ENCODE measurements around the gene GPX2. TPM values are rescaled to one million over a fixed set of nuclear protein-coding genes. Genes with fewer than 3 reads are reported as not detected.

Gene GPX2
- polyA plus RNA-seq, 3 donors, result not detected

DNA sequence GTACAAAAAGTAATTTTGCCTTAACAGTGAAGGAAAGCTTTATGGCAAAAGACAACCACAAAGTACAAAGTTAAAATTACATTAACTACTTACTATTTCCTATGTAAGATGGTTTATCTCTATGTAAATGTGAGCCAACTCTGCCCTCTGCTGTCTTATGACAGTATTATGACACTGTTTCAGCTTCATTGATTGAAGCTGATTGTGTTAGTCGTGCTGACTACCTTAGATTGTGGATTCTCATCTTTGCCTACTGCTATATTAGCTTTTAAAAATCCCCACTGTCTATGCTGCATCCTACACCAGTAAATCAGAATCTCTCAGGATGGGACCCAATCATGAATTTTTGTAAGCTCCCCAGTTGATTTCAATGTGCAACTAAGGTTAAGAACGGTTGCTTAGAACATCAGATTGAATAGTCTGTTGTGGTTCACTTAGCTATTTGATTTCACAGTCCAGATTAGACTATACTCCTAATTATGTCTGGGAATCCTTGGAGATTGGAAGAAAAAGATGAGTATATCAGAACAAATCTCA is 50.6 kb downstream of the GPX2 start:
- TF ChIP-seq, protein P1, sequence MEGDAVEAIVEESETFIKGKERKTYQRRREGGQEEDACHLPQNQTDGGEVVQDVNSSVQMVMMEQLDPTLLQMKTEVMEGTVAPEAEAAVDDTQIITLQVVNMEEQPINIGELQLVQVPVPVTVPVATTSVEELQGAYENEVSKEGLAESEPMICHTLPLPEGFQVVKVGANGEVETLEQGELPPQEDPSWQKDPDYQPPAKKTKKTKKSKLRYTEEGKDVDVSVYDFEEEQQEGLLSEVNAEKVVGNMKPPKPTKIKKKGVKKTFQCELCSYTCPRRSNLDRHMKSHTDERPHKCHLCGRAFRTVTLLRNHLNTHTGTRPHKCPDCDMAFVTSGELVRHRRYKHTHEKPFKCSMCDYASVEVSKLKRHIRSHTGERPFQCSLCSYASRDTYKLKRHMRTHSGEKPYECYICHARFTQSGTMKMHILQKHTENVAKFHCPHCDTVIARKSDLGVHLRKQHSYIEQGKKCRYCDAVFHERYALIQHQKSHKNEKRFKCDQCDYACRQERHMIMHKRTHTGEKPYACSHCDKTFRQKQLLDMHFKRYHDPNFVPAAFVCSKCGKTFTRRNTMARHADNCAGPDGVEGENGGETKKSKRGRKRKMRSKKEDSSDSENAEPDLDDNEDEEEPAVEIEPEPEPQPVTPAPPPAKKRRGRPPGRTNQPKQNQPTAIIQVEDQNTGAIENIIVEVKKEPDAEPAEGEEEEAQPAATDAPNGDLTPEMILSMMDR (IDR thresholded peaks at IDR 0.05), result peak; percentile 69
- H3K27ac ChIP-seq (ENCODE audit: low read depth in 1 of 2, low read length in 2 of 2), result no peak overlapping the region
- H3K4me1 Mint-ChIP-seq, result no peaks in the 10 kb centered on the region
- H3K27ac Mint-ChIP-seq, result no peak overlapping the region
- H3K4me2 ChIP-seq (replicated peaks; ENCODE audit: extremely low read depth, low read length, poor library complexity, severe bottlenecking), result no peak overlapping the region
- H3K27me3 Mint-ChIP-seq (ENCODE audit: low read depth in 3 of 3), result peaks cover 9 to 19% (median 12%) of the 10 kb centered on the region in 3 donors
- H3K4me3 Mint-ChIP-seq, result no peak overlapping the region
- no peaks in the 10 kb centered on the region for H3K79me2 ChIP-seq (ENCODE audit: insufficient read depth, low read length)
- WGBS (ENCODE audit: insufficient coverage), result no CpG with 5 or more reads among the region's 2 CpGs
- intact Hi-C loops (cut with micrococcal nuclease), result loop anchor here (5.0 kb wide), 1 partner anchor 70 kb away; no protein-coding TSS in a partner anchor
- H3K36me3 ChIP-seq (replicated peaks in 1 of 2; ENCODE audit: control insufficient read depth in 1 of 2, insufficient read depth in 2 of 2, low read length in 2 of 2), result no peaks in the 10 kb centered on the region
- H3K4me1 ChIP-seq (ENCODE audit: control insufficient read depth in 1 of 2, insufficient read depth in 2 of 2, low read length in 2 of 2), result no peaks in the 10 kb centered on the region
- no peaks in the 10 kb centered on the region for H4K20me1 ChIP-seq (ENCODE audit: insufficient read depth, low read length)
- peaks cover 0 to 2% (median 0%) of the 10 kb centered on the region in 7 donors for H3K9me3 Mint-ChIP-seq
- no peak overlapping the region for H3K9ac ChIP-seq (ENCODE audit: insufficient read depth, low read length, poor library complexity, severe bottlenecking)
- peaks cover 0 to 9% of the 10 kb centered on the region in 2 donors for H3K27me3 ChIP-seq (ENCODE audit: control insufficient read depth in 2 of 2, insufficient read depth in 2 of 2, low read length in 2 of 2)
- no peaks in the 10 kb centered on the region for H3K9me3 ChIP-seq (replicated peaks in 1 of 2; ENCODE audit: control insufficient read depth in 1 of 2, insufficient read depth in 1 of 2, low read length in 2 of 2)
- H3K4me3 ChIP-seq (replicated peaks in 1 of 3; ENCODE audit: low read depth in 2 of 3, low read length in 3 of 3), result no peak overlapping the region
- DNase-seq, result peak in 2 of 3 donors; percentile 45 to 59
- no peak overlapping the region for H2AFZ ChIP-seq (ENCODE audit: insufficient read depth, low read depth, low read length, poor library complexity, severe bottlenecking)
- no peaks in the 10 kb centered on the region for H3K36me3 Mint-ChIP-seq

DNA sequence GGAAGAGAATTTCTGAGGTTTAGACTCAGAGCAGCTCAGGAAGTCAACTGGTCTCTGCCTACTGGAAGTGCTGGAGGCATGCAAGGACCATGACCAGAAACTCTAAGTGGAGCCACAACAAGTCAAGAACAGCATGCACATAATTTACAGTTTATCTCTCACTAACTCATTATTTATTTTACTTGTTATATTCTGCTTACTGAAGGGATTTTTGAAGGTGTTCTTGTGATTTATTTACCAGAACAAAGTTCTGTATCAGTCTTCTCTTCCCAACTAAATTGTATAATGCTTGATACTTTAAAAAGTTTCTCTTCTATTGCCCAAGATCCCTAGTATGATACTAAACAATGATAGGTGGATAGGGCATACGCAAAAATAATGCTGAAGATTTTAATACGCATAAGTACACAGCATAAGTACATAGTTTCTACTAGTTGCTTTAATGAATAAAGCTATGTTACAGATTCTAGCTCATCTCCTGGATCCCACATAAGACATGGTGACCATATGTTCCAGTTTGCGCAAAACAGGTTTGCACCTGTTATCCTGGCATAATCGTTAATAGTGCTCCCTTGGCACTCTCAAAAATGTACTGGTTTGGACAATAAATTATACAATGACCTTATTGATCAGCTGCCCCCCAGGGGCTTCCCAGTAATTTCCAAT is 51.2 kb downstream of the GPX2 start:
- H3K4me3 ChIP-seq (replicated peaks in 1 of 3; ENCODE audit: low read depth in 2 of 3, low read length in 3 of 3), result no peak overlapping the region
- Mint-ChIP-seq H3K4me1 (no peaks in the 10 kb centered on the region), H3K27ac (no peak overlapping the region), H3K36me3 (no peaks in the 10 kb centered on the region), H3K4me3 (no peak overlapping the region), H3K27me3 (ENCODE audit: low read depth in 3 of 3) (peaks cover 9 to 18% (median 15%) of the 10 kb centered on the region in 3 donors), H3K9me3 (peaks cover 0 to 2% (median 0%) of the 10 kb centered on the region in 7 donors)
- no peaks in the 10 kb centered on the region for H3K36me3 ChIP-seq (replicated peaks in 1 of 2; ENCODE audit: control insufficient read depth in 1 of 2, insufficient read depth in 2 of 2, low read length in 2 of 2)
- H3K4me2 ChIP-seq (replicated peaks; ENCODE audit: extremely low read depth, low read length, poor library complexity, severe bottlenecking), result no peak overlapping the region
- peaks cover 0 to 7% of the 10 kb centered on the region in 2 donors for H3K27me3 ChIP-seq (ENCODE audit: control insufficient read depth in 2 of 2, insufficient read depth in 2 of 2, low read length in 2 of 2)
- TF ChIP-seq, protein P1 (IDR thresholded peaks at IDR 0.05), result no peak
- no peak overlapping the region for H2AFZ ChIP-seq (ENCODE audit: insufficient read depth, low read depth, low read length, poor library complexity, severe bottlenecking)
- no peak overlapping the region for H3K9ac ChIP-seq (ENCODE audit: insufficient read depth, low read length, poor library complexity, severe bottlenecking)
- DNase-seq, result no peak
- H3K79me2 ChIP-seq (ENCODE audit: insufficient read depth, low read length), result no peaks in the 10 kb centered on the region
- H3K27ac ChIP-seq (ENCODE audit: low read depth in 1 of 2, low read length in 2 of 2), result no peak overlapping the region
- no peaks in the 10 kb centered on the region for H3K9me3 ChIP-seq (replicated peaks in 1 of 2; ENCODE audit: control insufficient read depth in 1 of 2, insufficient read depth in 1 of 2, low read length in 2 of 2)
- no peaks in the 10 kb centered on the region for H3K4me1 ChIP-seq (ENCODE audit: control insufficient read depth in 1 of 2, insufficient read depth in 2 of 2, low read length in 2 of 2)
- 100% methylated on average over 2 of the region's 4 CpGs for WGBS (ENCODE audit: insufficient coverage)
- no peaks in the 10 kb centered on the region for H4K20me1 ChIP-seq (ENCODE audit: insufficient read depth, low read length)
- intact Hi-C loops (cut with micrococcal nuclease), result loop anchor here (5.0 kb wide), 1 partner anchor 69 kb away; no protein-coding TSS in a partner anchor
